ES-I3 (cell line): ENCODE results near the gene AP3S2.
"Not testable (repeated sequence)": the region's sequence is repeated elsewhere in the genome, so short reads cannot be mapped to it uniquely, and the experiment has no call there.

Experiments used
- H3K36me3 ChIP-seq: 2 replicates; pipeline ENCODE4 v1.6.1; 2013; ENCODE audit warnings: mild to moderate bottlenecking, low read length, control low read depth, moderate library complexity; ENCODE audit not compliant: insufficient read depth
- H3K4me1 ChIP-seq: 2 replicates; pipeline ENCODE4 v1.6.1; 2013; ENCODE audit warnings: mild to moderate bottlenecking, control low read depth, low read length; ENCODE audit not compliant: insufficient read depth
- H3K9ac ChIP-seq: 2 replicates; pipeline ENCODE4 v1.6.1; 2013; ENCODE audit warnings: low read depth, mild to moderate bottlenecking, low read length, moderate library complexity
- H3K9me3 ChIP-seq: 2 replicates; pipeline ENCODE4 v1.6.1; 2013; ENCODE audit warnings: mild to moderate bottlenecking, low read length, moderate library complexity; ENCODE audit not compliant: control insufficient read depth, insufficient read depth

Gene AP3S2

DNA sequence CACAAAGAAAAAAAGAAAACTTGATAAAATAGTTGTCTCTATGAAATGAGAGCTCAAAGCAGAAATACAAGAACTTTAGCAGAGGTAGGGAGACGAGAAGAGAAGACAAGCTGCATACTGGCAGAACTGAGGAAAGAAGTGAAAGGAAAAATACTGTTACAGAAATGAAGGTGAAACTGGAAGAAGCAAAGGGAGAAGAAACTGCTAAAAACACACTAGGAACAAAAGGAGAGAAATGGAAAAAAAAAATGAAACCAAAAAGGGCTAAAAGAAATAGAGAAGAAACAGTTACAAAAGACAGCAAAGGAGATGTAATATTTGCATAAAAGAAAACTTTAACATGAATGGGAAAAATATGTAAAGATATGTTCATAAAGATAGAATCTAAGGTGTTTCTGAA lies 51.8 kb downstream of the AP3S2 start:
- no peak overlapping the region for H3K9ac ChIP-seq
- no peaks in the 10 kb centered on the region for H3K36me3 ChIP-seq
- peaks cover 3% of the 10 kb centered on the region; the same call in 1 of the 2 replicates for H3K4me1 ChIP-seq
- H3K9me3 ChIP-seq: no peaks in the 10 kb centered on the region

DNA sequence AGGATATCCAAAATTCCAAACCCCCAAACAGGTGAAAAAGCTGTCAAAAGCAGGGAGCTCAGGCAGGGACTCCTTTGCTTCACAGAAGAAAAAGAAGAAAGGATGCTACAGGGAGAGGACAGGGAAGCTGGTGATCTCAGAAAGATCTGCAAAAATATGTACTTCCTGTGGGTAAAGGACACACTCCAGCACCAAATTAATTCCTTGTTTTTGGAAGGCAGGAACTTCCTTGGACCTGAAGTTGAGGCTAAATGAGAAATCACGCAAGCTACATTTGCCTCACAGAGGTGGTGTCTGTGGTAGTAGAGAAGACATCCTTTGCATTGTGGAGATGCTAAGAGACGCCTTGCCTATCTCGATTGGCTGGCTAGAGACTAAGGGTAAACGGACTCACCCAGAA lies 52.5 kb downstream of the AP3S2 start:
- peaks cover 7% of the 10 kb centered on the region; the same call in 1 of the 2 replicates for H3K4me1 ChIP-seq
- H3K9ac ChIP-seq: no peak overlapping the region
- peaks cover under 1% of the 10 kb centered on the region; the same call in 1 of the 2 replicates for H3K36me3 ChIP-seq
- H3K9me3 ChIP-seq: no peaks in the 10 kb centered on the region

DNA sequence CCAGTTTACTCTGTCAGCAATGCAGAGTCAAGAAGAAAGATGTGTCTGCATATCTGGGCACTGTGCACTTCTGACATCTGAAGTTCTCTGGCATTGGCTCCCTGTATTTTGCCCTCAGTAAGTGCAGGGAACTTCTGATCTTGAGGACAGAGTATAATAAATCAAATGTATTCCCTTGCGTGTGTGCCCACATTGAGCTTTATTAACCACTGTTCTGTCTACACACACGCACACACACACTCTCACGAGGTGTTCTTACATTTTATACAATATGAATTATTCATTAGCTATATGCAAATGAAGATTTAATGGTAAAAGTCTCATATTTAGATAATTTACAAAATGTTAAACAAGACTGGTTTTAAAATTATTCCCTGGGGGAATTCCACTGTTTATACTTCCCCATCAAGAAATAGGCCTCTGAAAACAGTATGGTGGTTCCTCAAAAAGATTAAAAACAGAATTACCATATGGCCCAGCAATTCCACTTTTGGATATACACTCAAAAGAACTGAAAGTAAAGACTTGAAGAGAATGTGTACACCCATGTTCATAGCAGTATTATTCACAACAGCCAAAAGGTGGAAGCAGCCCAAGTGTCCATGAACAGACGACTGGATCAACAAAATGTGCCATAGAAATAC lies 54.5 kb downstream of the AP3S2 start:
- no peaks in the 10 kb centered on the region for H3K9me3 ChIP-seq
- H3K36me3 ChIP-seq: peaks cover 10% of the 10 kb centered on the region
- peaks cover 7% of the 10 kb centered on the region; the same call in 1 of the 2 replicates for H3K4me1 ChIP-seq
- no peak overlapping the region for H3K9ac ChIP-seq

DNA sequence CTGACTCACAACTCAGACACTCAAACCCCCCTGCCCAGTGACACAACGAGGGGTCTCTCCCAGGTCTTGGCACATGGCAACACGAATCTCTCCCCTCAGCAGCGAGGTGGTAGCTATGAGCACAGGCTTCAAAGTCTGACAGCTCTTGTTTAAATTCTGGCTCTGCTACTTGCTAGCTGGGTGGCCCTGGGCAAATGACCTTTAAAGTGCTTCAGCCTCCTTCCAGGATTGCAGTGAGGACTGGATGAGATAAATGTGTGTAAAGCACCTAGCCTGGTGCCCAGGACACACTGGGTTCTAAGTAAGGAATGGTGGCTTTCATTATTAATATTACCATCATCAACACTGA lies 56.0 kb downstream of the AP3S2 start:
- Histone ChIP-seq H3K4me1 (peaks cover 7% of the 10 kb centered on the region; the same call in 1 of the 2 replicates), H3K9ac (no peak overlapping the region), H3K9me3 (no peaks in the 10 kb centered on the region), H3K36me3 (peaks cover 10% of the 10 kb centered on the region)

DNA sequence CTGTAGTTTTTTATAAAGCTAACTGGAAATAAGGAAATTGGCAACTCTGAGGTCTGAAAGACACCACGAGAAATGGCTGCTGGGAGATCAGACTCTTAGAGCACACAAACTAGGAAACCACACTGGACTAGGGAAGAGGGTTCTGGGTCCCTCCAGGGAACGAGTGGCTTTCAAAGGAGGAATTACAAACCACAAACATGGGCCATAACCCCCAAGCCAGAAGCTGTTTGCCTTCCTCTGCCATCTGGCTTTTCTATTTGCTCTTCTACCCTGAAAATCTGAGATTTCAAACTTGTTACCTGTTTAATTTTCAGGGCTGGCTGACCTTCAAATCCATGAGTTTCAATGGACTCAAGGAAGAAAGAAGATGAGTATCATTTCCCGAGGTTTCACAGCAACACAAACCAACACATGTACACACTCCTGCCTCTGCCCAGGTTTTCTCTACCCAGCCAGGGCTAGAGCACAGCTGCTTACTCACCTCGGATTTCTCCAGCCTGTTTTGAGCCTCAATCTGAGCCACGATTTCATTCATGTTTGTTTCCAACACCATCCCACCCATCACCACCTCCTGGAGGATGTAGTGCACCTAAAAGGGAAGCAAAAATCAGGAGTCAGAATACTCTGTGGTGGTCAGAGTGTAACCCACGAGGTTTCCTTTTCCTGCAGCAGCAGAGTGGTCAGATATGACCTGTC lies 56.5 kb downstream of the AP3S2 start:
- H3K9ac ChIP-seq: no peak overlapping the region

DNA sequence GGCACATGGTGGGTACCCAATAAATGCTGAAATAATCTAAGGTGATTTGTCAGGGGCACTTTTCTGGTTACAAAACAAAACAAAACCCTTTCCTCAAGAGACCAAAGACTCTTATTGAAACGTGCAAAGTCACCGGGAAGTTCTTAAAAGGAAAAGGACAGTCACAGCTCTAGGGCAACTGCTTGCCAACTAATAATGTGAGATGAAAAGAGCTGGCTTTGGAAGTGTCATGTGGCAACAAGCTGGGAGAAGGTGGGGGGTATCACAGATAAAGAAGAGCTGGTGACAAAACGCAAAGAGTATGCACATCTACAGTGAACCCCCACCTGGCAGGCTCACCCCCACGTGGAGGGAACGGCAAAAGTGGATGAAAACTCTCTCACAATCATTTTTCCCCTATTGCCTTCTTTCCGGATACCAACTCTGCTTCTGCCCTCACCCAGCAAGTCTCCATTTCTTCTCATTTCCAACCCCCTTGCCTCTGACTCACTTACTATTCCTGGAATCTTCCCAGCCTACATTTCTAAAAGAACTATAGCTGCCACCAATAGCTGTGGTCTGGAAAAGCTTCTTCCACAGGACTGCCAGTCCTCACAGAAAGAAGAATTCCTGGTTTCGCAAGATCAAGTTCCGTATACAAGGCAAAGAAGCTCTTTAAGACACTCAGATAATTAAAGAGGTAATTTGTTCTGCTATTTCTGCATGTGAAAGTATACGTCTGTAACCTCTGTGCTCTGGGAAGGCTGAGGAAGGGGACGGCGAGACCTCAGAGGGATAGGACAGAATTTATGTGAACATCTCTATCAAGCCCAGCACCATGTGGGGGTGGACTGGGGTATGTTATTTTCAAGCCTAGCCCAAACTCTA lies 57.3 kb downstream of the AP3S2 start:
- H3K9ac ChIP-seq: no peak overlapping the region
- peaks cover 7% of the 10 kb centered on the region; the same call in 1 of the 2 replicates for H3K4me1 ChIP-seq
- no peaks in the 10 kb centered on the region for H3K9me3 ChIP-seq
- H3K36me3 ChIP-seq: peaks cover 10% of the 10 kb centered on the region

More for the DNA sequence above, 56.5 kb downstream of the AP3S2 start:
- Histone ChIP-seq H3K4me1 (peaks cover 7% of the 10 kb centered on the region; the same call in 1 of the 2 replicates), H3K9me3 (no peaks in the 10 kb centered on the region), H3K36me3 (peaks cover 10% of the 10 kb centered on the region)

DNA sequence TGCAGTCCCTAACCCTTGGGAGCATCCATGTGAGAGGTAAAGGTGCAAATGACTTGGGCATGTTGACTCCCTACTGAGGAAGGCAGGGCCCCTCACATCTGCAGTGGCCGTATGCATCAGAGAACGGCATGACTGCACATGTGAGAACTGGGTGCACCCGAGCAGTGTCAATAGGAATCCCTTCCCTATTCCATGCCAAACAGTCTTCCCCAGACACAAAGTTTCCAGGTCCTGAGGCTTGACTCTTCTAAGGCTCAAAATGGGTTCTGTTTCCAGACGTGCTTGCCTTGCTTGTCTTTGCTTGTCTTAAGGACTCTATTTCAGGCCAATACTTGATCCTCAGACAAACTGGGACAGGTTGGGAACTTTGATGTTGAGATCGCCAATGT lies 58.6 kb downstream of the AP3S2 start:
- Histone ChIP-seq H3K9ac (no peak overlapping the region), H3K36me3 (peaks cover 10% of the 10 kb centered on the region), H3K4me1 (peaks cover 7% of the 10 kb centered on the region; the same call in 1 of the 2 replicates), H3K9me3 (no peaks in the 10 kb centered on the region)

DNA sequence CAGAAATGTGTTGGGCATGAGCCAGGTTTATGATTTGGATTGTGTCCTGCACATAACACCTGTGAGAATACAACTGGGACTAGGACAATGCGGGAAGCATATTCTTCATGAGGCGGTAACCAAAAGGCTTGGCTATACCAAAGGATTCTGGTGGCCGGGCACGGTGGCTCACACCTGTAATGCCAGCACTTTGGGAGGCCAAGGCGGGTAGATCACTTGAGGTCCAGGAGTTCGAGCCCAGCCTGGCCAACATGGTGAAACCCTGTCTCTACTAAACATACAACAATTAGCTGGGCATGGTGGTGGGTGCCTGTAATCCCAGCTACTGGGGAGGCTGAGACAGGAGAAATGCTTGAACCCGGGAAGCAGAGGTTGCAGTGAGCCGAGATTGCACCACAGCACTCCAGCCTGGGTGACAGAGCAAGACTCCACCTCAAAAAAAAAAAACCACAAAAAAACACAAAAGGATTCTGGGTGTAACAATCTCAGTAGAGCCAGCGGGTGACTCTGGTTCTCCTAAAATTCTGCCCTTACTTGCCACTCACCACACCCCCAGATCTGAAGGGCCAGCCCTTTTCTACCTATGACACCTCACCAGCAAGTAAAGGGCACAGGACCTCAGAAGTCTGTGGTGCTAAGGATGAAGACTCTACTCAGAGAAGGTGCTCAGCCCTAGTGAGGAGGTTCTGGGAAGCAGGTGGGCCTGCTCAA lies 59.2 kb downstream of the AP3S2 start:
- not testable (repeated sequence) for H3K9ac ChIP-seq, H3K9me3 ChIP-seq, H3K4me1 ChIP-seq, H3K36me3 ChIP-seq

DNA sequence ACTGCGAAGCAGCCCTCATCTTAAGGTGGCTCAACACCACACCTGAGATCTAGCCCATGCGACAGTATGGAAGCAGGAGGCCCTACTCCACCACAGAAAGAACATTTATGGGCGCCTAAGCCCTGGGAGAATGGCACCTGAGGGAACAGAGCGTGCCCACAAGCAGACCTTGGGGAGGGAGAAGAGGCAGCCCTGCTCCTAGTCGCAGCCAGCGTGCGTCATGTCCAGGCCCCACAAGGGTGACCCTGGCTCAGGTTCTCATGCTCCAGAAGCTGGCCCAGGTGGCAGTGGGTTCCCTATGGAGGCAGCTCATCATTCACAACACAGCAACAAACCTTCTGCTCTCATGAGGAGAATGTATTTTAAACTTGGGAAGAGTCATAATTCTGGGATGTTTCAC lies 59.8 kb downstream of the AP3S2 start:
- Histone ChIP-seq H3K4me1 (peaks cover 8% of the 10 kb centered on the region; the same call in 1 of the 2 replicates), H3K36me3 (peaks cover 10% of the 10 kb centered on the region), H3K9ac (no peak overlapping the region), H3K9me3 (no peaks in the 10 kb centered on the region)

DNA sequence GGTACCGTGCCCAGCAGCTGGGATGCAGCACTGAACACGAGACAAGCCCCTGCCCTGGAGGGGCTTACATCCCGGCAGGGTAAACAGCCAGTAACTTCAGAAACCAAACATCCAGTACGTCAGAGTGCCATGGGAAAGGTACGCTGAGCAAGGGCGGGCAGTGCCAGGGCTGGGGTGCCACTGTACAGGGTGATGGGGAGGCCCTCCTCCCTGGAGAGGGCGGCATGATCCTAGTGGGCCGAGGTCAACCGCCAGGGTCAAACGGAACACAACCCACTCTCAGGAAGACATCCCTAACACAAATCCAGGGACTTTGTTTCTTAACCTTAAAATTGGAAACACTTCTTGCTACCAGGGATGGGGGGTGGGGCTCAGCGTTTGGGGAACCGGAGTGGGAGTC lies 63.2 kb downstream of the AP3S2 start:
- Histone ChIP-seq H3K36me3 (peaks cover 7% of the 10 kb centered on the region), H3K4me1 (peaks cover 8% of the 10 kb centered on the region; the same call in 1 of the 2 replicates)

DNA sequence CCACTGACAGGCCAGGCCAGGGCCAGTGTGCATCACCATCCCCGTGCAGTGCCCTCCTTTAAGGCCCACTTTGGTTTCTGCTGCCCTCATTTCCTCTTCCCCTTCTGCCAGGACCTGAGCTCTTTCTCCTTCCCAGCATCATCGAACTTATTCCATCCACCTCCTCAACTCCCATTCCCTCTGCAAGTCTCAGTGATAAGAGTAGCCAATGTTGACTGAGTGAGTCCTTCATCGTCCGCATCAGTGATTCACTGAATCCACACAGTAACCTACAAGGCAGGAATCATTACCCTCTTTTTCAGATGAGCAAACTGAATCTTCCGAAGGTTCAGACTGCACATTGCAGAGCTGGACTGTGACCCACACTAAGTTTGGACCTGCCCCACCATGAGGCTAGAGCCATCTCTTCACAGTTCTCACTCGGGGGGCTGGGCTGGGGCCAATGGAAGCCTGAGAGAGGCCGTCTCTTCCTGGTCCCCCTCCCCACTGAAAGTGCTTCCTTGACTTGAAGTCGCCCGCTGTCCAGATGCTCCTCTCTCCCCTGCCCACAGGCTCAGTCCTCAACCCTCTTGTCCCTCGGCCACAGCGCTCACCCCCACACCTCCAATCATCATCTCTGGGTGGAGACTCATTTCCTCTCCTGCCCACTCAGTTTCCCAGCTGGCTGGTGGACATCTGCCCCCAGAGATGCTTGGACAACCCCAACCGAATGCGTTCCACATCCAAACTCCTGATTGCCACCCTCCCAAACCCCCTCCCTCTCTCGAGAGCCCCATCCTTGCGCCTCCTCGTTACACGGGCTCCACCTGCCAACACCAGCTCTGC lies 64.0 kb downstream of the AP3S2 start:
- Histone ChIP-seq H3K4me1 (peaks cover 8% of the 10 kb centered on the region; the same call in 1 of the 2 replicates), H3K9ac (no peak overlapping the region), H3K36me3 (peaks cover 2% of the 10 kb centered on the region), H3K9me3 (no peaks in the 10 kb centered on the region)

More for the DNA sequence above, 63.2 kb downstream of the AP3S2 start:
- Histone ChIP-seq H3K9ac (no peak overlapping the region), H3K9me3 (no peaks in the 10 kb centered on the region)

DNA sequence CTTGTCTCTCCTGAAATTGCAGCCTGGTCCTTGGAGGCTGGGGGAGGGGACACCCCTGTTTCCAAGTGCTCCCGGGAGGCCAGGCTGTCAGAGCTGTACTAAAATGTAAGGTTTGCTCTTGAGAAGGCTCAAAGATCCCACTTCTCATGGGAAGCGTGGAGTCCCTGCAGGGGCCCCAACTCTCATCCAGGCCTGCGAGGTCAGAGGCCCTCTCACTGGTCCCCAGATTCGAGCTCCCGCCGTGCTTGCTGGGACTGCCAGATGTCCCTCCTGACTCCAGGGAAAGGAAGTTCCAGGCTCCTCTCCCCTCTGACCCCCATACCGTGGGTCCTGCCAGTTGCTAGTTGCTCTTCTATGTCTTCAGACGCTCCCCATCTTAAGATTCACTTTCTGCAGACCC lies 64.6 kb downstream of the AP3S2 start:
- no peaks in the 10 kb centered on the region for H3K9me3 ChIP-seq
- H3K36me3 ChIP-seq: no peaks in the 10 kb centered on the region; the same call in 1 of the 2 replicates
- no peak overlapping the region for H3K9ac ChIP-seq
- peaks cover 8% of the 10 kb centered on the region; the same call in 1 of the 2 replicates for H3K4me1 ChIP-seq
